SU-DHL-6 (cell line): ENCODE data around the gene FEN1.

Experiments used
- H2AFZ ChIP-seq: fragments of 200-600 bp; sonication (generic); 2 replicates; pipeline ENCODE4 v1.6.1; 2014; ENCODE audit warnings: low read depth, mild to moderate bottlenecking, moderate library complexity, mixed read lengths, antibody characterized with exemption, low read length; ENCODE audit not compliant: severe bottlenecking
- H3F3A ChIP-seq: fragments of 200-600 bp; shearing (Covaris generic); 2 replicates; pipeline ENCODE4 v1.6.0; 2016; ENCODE audit warnings: antibody characterized with exemption, mild to moderate bottlenecking; ENCODE audit not compliant: insufficient read depth
- H3K27ac ChIP-seq: fragments of 200-600 bp; sonication (generic); 2 replicates; pipeline ENCODE4 v1.5.1; 2016; ENCODE audit warnings: low read depth, mild to moderate bottlenecking, low read length, moderate library complexity, mixed read lengths
- H3K27me3 ChIP-seq: fragments of 200-600 bp; sonication (generic), shearing (Covaris generic); 2 replicates; pipeline ENCODE4 v1.6.0; 2014; ENCODE audit warnings: mild to moderate bottlenecking, low read length
- H3K36me3 ChIP-seq: fragments of 200-600 bp; sonication (generic); 2 replicates; pipeline ENCODE4 v1.6.1; 2014; ENCODE audit warnings: mild to moderate bottlenecking, low read length, mixed read lengths
- H3K4me2 ChIP-seq: fragments of 300-600, 200-600 bp; shearing (Covaris generic), sonication (generic); 2 replicates; pipeline ENCODE4 v1.6.0; 2014; ENCODE audit warnings: low read length, low read depth, mild to moderate bottlenecking; ENCODE audit not compliant: poor library complexity, severe bottlenecking
- H3K4me3 ChIP-seq: fragments of 200-600 bp; sonication (generic); 2 replicates; pipeline ENCODE4 v1.5.1; 2014; ENCODE audit warnings: antibody characterized with exemption, low read length, mild to moderate bottlenecking, mixed read lengths; ENCODE audit not compliant: insufficient read depth, poor library complexity, severe bottlenecking
- H3K79me2 ChIP-seq: fragments of 200-600 bp; sonication (generic); 2 replicates; pipeline ENCODE4 v1.6.1; 2014; ENCODE audit warnings: mild to moderate bottlenecking, low read length, moderate library complexity; ENCODE audit not compliant: insufficient read depth
- H3K9ac ChIP-seq: fragments of 200-600 bp; sonication (generic); 2 replicates; pipeline ENCODE4 v1.7.0; 2014; ENCODE audit warnings: mild to moderate bottlenecking, low read length
- H3K9me2 ChIP-seq: fragments of 200-600 bp; sonication (generic); replicated peaks from 2 replicates; pipeline ENCODE4 v1.6.1; 2014; ENCODE audit warnings: low read length; ENCODE audit not compliant: insufficient read depth
- H3K9me3 ChIP-seq: fragments of 200-600 bp; sonication (generic); 2 replicates; pipeline ENCODE4 v1.6.1; 2014; ENCODE audit warnings: low read length, mixed read lengths; ENCODE audit not compliant: insufficient read depth
- H4K20me1 ChIP-seq: fragments of 200-600 bp; sonication (generic); 2 replicates; pipeline ENCODE4 v1.6.1; 2014; ENCODE audit warnings: low read depth, mild to moderate bottlenecking, antibody characterized with exemption, low read length, moderate library complexity, mixed read lengths
- EZH2phosphoT487 ChIP-seq: fragments of 200-600 bp; sonication (generic), shearing (Covaris generic); conservative IDR thresholded peaks from 2 replicates; pipeline ENCODE4 v1.6.1; 2018; ENCODE audit warnings: mild to moderate bottlenecking, antibody characterized with exemption, low read length, moderate library complexity, mixed read lengths
- TF ChIP-seq, protein P1 (sequence below): fragments of 200-600 bp; sonication (generic); IDR thresholded peaks from one replicate; pipeline ENCODE4 v1.5.1; 2017; ENCODE audit warnings: antibody characterized with exemption, mild to moderate bottlenecking, low read length, moderate library complexity; ENCODE audit not compliant: insufficient read depth, poor library complexity, severe bottlenecking

The FEN1 gene

DNA sequence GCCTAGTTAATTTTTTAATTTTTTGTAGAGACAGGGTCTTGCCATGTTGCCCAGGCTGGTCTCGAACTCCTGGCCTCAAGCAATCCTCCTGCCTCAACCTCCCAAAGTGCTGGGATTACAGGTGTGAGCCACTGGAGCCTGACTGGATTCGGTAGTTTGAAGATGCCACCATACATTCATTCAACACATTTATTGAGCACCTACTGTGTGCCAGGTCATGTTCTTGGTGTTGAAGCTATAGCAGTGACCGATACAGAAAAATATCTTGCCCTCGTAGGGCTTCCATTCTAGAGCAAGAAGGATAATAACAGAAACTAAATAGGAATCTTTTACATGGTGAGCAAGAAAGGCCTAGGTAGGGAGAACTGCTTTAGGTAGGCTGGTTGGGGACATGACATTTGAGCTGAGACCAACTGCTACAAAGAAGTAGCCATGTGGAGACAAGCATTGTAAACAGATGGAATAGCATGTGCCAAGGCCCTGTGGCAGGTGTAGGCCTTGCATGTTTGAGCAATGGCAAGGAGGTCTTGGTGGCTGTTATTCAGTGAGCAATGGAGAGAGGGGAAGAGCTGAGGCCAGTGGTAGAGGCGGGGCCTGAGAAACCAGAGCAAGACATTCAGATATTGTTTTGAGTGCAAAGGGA is 42.0 kb upstream of the FEN1 start:
- Histone ChIP-seq H3K9me3 (no peaks in the 10 kb centered on the region), H4K20me1 (no peaks in the 10 kb centered on the region), H3K27ac (no peak overlapping the region), H3K9ac (no peak overlapping the region), H3K79me2 (no peaks in the 10 kb centered on the region), H2AFZ (no peak overlapping the region), H3K27me3 (no peaks in the 10 kb centered on the region), H3K9me2 (no peaks in the 10 kb centered on the region), H3K4me2 (no peak overlapping the region), H3F3A (no peaks in the 10 kb centered on the region), H3K36me3 (no peaks in the 10 kb centered on the region), H3K4me3 (no peak overlapping the region)
- TF ChIP-seq, protein P1, sequence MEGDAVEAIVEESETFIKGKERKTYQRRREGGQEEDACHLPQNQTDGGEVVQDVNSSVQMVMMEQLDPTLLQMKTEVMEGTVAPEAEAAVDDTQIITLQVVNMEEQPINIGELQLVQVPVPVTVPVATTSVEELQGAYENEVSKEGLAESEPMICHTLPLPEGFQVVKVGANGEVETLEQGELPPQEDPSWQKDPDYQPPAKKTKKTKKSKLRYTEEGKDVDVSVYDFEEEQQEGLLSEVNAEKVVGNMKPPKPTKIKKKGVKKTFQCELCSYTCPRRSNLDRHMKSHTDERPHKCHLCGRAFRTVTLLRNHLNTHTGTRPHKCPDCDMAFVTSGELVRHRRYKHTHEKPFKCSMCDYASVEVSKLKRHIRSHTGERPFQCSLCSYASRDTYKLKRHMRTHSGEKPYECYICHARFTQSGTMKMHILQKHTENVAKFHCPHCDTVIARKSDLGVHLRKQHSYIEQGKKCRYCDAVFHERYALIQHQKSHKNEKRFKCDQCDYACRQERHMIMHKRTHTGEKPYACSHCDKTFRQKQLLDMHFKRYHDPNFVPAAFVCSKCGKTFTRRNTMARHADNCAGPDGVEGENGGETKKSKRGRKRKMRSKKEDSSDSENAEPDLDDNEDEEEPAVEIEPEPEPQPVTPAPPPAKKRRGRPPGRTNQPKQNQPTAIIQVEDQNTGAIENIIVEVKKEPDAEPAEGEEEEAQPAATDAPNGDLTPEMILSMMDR: no peak
- no peak for TF ChIP-seq EZH2phosphoT487

DNA sequence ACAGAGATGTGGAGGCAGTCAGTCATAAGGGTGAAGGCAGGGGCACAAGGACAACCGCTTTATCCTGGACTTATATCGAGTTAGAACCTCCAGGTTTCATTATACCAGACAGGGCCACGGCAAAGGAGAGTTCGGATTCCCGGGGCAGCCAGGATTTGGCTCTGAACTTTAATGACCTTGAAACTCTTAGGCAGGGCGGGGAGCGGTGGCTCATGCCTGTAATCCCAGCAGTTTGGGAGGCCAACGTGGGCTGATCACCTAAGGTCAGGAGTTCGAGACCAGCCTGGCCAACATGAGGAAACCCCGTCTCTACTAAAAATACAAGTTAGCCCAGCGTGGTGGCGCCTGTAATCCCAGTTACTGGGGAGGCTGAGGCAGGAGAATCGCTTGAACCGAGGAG is 41.3 kb upstream of the FEN1 start:
- Histone ChIP-seq H3K9me2 (no peaks in the 10 kb centered on the region), H3K36me3 (no peaks in the 10 kb centered on the region), H3K79me2 (no peaks in the 10 kb centered on the region), H3K27me3 (no peaks in the 10 kb centered on the region), H3K9ac (no peak overlapping the region), H4K20me1 (no peaks in the 10 kb centered on the region), H3K4me2 (no peak overlapping the region), H3K4me3 (no peak overlapping the region), H3K9me3 (no peaks in the 10 kb centered on the region), H3F3A (no peaks in the 10 kb centered on the region), H3K27ac (no peak overlapping the region), H2AFZ (no peak overlapping the region)
- TF ChIP-seq, protein P1: no peak
- no peak for TF ChIP-seq EZH2phosphoT487

DNA sequence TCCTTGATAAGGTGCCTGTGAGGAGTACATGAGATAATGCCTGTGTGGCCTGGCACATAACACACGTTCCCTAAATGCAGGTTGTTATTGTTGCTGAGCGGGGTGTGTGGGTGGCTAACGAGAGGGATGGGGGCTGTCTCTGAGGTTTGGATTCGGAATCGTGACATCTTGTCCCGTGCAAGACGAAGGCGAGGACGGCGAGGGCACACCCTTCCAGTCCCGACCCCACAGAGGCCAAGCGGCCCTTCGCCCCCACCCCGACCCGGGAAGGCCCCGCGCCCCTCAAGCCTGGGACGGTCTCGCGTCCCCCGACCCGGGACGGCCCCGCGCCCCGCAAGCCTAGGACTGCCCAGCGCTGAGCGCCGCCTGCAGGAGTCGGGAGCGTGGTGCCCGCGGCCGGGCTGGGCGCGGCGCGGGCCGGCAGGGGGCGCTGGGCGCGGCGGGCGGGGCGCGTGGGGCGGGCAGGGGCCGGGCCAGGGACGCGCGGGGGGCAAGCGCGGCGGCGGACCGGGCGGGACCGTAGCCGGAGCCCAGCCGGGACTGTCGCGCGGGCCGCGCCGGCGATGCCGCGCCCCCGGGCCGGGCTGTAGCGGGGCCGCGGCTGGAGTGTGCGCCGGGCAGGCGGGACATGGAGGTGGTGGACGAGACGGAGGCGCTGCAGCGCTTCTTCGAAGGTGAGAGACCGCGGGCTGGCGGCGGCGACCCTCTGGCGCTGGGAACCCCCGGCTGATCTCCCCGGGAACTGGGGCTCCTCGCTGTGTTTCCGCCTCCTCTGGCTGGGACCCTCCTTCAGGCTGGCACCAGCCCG is 40.4 kb upstream of the FEN1 start, which contains the start of gene MYRF:
MYRF (plus strand) TSS at position 520 of the 808 bp plus-strand sequence; CDS start at position 629, 109 bp downstream.
- Histone ChIP-seq H3K9me2 (no peaks in the 10 kb centered on the region), H3F3A (no peaks in the 10 kb centered on the region), H2AFZ (no peak within 1 kb of the TSS), H3K4me3 (peak within 1 kb of the TSS; percentile 28), H3K36me3 (no peaks in the 10 kb centered on the region), H3K4me2 (peak within 1 kb of the TSS; percentile 40), H3K9me3 (no peaks in the 10 kb centered on the region), H4K20me1 (no peaks in the 10 kb centered on the region), H3K27me3 (no peaks in the 10 kb centered on the region), H3K79me2 (no peaks in the 10 kb centered on the region), H3K9ac (no peak within 1 kb of the TSS), H3K27ac (no peak within 1 kb of the TSS)
- TF ChIP-seq EZH2phosphoT487: no peak
- TF ChIP-seq, protein P1: peak; percentile 46
